ENCODE data around the gene LDLRAD4. TPM values are rescaled to one million over a fixed set of nuclear protein-coding genes. Genes with fewer than 3 reads are reported as not detected.
"Not testable (repeated sequence)": the region's sequence is repeated elsewhere in the genome, so short reads cannot be mapped to it uniquely, and the experiment has no call there.

Gene LDLRAD4
- total and polyA plus RNA-seq, 9 of the 15 experiments (the other 6 are each of a cell fraction or from before 2014, with no cell fraction given): 0.01 TPM; not detected in 8

- TF ChIP-seq RFX7 (CRISPR knock-in tag; IDR thresholded peaks at IDR 0.05) (no peak), TOE1 (IDR thresholded peaks at IDR 0.05; ENCODE audit: borderline replicate concordance) (no peak), TOE1 (CRISPR knock-in tag; IDR thresholded peaks at IDR 0.05; ENCODE audit: borderline replicate concordance, low read depth) (no peak)
- H3K9me3 ChIP-seq (replicated peaks; ENCODE audit: control insufficient read depth, insufficient read depth, low read depth, low read length): no peaks in the 10 kb centered on the region
- WGBS (ENCODE audit: insufficient coverage, low coverage, missing lambda C conversion rate): 6% methylated on average over 3 of the region's 3 CpGs
- no peak for DNase-seq (ENCODE audit: extremely low read depth in 1 of 4, low spot score in 3 of 4)
- no peaks in the 10 kb centered on the region for H3K79me2 ChIP-seq (ENCODE audit: control insufficient read depth, insufficient read depth, low read length)
- no peak for ATAC-seq
- peaks cover 6 to 34% of the 10 kb centered on the region in 2 experiments; a peak in 3 of 5 replicates for H3K27me3 ChIP-seq (ENCODE audit: control insufficient read depth in 2 of 2, insufficient read depth in 2 of 2, low read length in 2 of 2)
- no TSS peak for BruUV-seq (replicated peaks)
- FAIRE-seq: no peak
- H4K20me1 ChIP-seq (replicated peaks; ENCODE audit: control insufficient read depth, insufficient read depth, low read length): no peaks in the 10 kb centered on the region
- H3K4me3 ChIP-seq: no peak overlapping the region
- POLR2A ChIA-PET: no interaction called here
- H3K9me1 ChIP-seq (ENCODE audit: control insufficient read depth, insufficient read depth, low read length): no peaks in the 10 kb centered on the region
- H3K9ac ChIP-seq (ENCODE audit: insufficient read depth in 1 of 2, low read depth in 2 of 2, low read length in 2 of 2): no peak overlapping the region
- no peak overlapping the region for H3K4me2 ChIP-seq (ENCODE audit: insufficient read depth, low read length)
- H3K36me3 ChIP-seq (ENCODE audit: control insufficient read depth, insufficient read depth, low read length): no peaks in the 10 kb centered on the region
- no peak overlapping the region for H2AFZ ChIP-seq (ENCODE audit: low read depth, low read length)
- no peak overlapping the region for H3K27ac ChIP-seq (ENCODE audit: extremely low read depth, low read depth, low read length)
- H3K4me1 ChIP-seq (replicated peaks in 1 of 2; ENCODE audit: control insufficient read depth in 2 of 2, insufficient read depth in 2 of 2, low read length in 2 of 2): no peaks in the 10 kb centered on the region
- in situ Hi-C loops (cut with MboI): loop anchor here (5.0 kb wide), 1 partner anchor 33 kb away; no protein-coding TSS in a partner anchor
- intact Hi-C loops (cut with micrococcal nuclease): no loop called here
- CTCF ChIA-PET (ENCODE audit: low intra/inter-chr PET ratio): no interaction called here
These were observed 255.8 kb downstream of the LDLRAD4 start for GRCh38 chr18:13474336-13474735.

GRCh38 chr18:13474907-13475545 lies 256.5 kb downstream of the LDLRAD4 start:
- H3K27ac ChIP-seq (ENCODE audit: extremely low read depth, low read depth, low read length): no peak overlapping the region
- no peak overlapping the region for H3K9ac ChIP-seq (ENCODE audit: insufficient read depth in 1 of 2, low read depth in 2 of 2, low read length in 2 of 2)
- no peaks in the 10 kb centered on the region for H3K4me1 ChIP-seq (replicated peaks in 1 of 2; ENCODE audit: control insufficient read depth in 2 of 2, insufficient read depth in 2 of 2, low read length in 2 of 2)
- no peak overlapping the region for H2AFZ ChIP-seq (ENCODE audit: low read depth, low read length)
- TF ChIP-seq ZKSCAN8 (CRISPR knock-in tag; IDR thresholded peaks at IDR 0.05) (no peak), PPARD (CRISPR knock-in tag; IDR thresholded peaks at IDR 0.05) (no peak), PML (IDR thresholded peaks at IDR 0.05; ENCODE audit: low read length) (no peak), ZNF431 (CRISPR knock-in tag; IDR thresholded peaks at IDR 0.05) (no peak), MXI1 (IDR thresholded peaks at IDR 0.05; ENCODE audit: low read depth, low read length) (no peak), ZNF644 (tag; IDR thresholded peaks at IDR 0.05; ENCODE audit: low read depth) (no peak)
- H3K27me3 ChIP-seq (ENCODE audit: control insufficient read depth in 2 of 2, insufficient read depth in 2 of 2, low read length in 2 of 2): peaks cover 6 to 34% of the 10 kb centered on the region in 2 experiments; a peak in 3 of 5 replicates
- H3K4me2 ChIP-seq (ENCODE audit: insufficient read depth, low read length): no peak overlapping the region
- H4K20me1 ChIP-seq (replicated peaks; ENCODE audit: control insufficient read depth, insufficient read depth, low read length): no peaks in the 10 kb centered on the region
- no peak overlapping the region for H3K4me3 ChIP-seq
- POLR2A ChIA-PET: no interaction called here
- 2% methylated on average over 5 of the region's 6 CpGs for WGBS (ENCODE audit: insufficient coverage, low coverage, missing lambda C conversion rate)
- no peaks in the 10 kb centered on the region for H3K9me3 ChIP-seq (replicated peaks; ENCODE audit: control insufficient read depth, insufficient read depth, low read depth, low read length)
- no peak for DNase-seq (ENCODE audit: extremely low read depth in 1 of 4, low spot score in 3 of 4)
- no peak for ATAC-seq
- CTCF ChIA-PET (ENCODE audit: low intra/inter-chr PET ratio): no interaction called here
- H3K79me2 ChIP-seq (ENCODE audit: control insufficient read depth, insufficient read depth, low read length): no peaks in the 10 kb centered on the region
- no TSS peak for BruUV-seq (replicated peaks)
- in situ Hi-C loops (cut with MboI): loop anchor here (5.0 kb wide), 1 partner anchor 32 kb away; no protein-coding TSS in a partner anchor
- H3K36me3 ChIP-seq (ENCODE audit: control insufficient read depth, insufficient read depth, low read length): no peaks in the 10 kb centered on the region
- intact Hi-C loops (cut with micrococcal nuclease): no loop called here
- no peaks in the 10 kb centered on the region for H3K9me1 ChIP-seq (ENCODE audit: control insufficient read depth, insufficient read depth, low read length)
- no peak for FAIRE-seq

- in situ Hi-C loops (cut with MboI); H3K9me3 ChIP-seq (replicated peaks; ENCODE audit: control insufficient read depth, insufficient read depth, low read depth, low read length); H3K9ac ChIP-seq (ENCODE audit: insufficient read depth in 1 of 2, low read depth in 2 of 2, low read length in 2 of 2); H3K79me2 ChIP-seq (ENCODE audit: control insufficient read depth, insufficient read depth, low read length); DNase-seq (ENCODE audit: extremely low read depth in 1 of 4, low spot score in 3 of 4); H3K27ac ChIP-seq (ENCODE audit: extremely low read depth, low read depth, low read length); BruUV-seq (replicated peaks); H3K4me1 ChIP-seq (replicated peaks in 1 of 2; ENCODE audit: control insufficient read depth in 2 of 2, insufficient read depth in 2 of 2, low read length in 2 of 2); H2AFZ ChIP-seq (ENCODE audit: low read depth, low read length); H3K9me1 ChIP-seq (ENCODE audit: control insufficient read depth, insufficient read depth, low read length); intact Hi-C loops (cut with micrococcal nuclease); H3K4me2 ChIP-seq (ENCODE audit: insufficient read depth, low read length); H4K20me1 ChIP-seq (replicated peaks; ENCODE audit: control insufficient read depth, insufficient read depth, low read length); POLR2A ChIA-PET; ATAC-seq; H3K4me3 ChIP-seq; FAIRE-seq; H3K36me3 ChIP-seq (ENCODE audit: control insufficient read depth, insufficient read depth, low read length); CTCF ChIA-PET (ENCODE audit: low intra/inter-chr PET ratio): not testable (repeated sequence)
- 4% methylated on average over 4 of the region's 4 CpGs for WGBS (ENCODE audit: insufficient coverage, low coverage, missing lambda C conversion rate)
- peaks cover 6 to 29% of the 10 kb centered on the region in 2 experiments; a peak in 3 of 5 replicates for H3K27me3 ChIP-seq (ENCODE audit: control insufficient read depth in 2 of 2, insufficient read depth in 2 of 2, low read length in 2 of 2)
These were observed 257.8 kb downstream of the LDLRAD4 start for GRCh38 chr18:13476312-13476711.

Measured in K562 (cell line).